ENCODE data around the gene CST4.

Gene CST4

DNA sequence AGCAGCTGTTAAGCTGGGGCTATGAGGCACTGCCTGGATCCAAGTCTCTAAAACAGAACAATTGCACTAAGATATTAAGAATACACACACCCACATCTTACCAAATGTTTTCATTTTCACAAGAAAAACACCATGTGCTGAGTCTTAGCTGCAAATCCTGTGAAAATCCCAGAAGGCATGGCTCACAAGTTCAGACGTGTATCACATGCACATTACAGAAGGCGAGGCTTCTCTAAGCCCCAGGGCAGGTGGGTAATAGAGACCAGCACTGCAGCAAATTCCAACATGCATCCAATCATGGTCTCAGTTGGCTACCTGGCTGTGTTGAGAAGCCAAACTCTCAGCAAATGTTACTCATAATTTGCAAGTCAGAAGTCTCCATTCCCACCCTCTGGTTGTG lies 34.8 kb downstream of the CST4 start:
- DNase-seq (ENCODE audit: low spot score), result no peak
- in situ Hi-C loops (cut with MboI; ENCODE audit: low pct_unique_long_range_greater_than_20kb, low sequenced_read_pairs, unreplicated experiment), result no loop called here
- TF ChIP-seq CTCF (IDR thresholded peaks at IDR 0.05; ENCODE audit: extremely low read depth, insufficient read depth, missing control alignments), result no peak

GRCh38 chr20:23653400-23653938 lies 35.4 kb downstream of the CST4 start:
- in situ Hi-C loops (cut with MboI; ENCODE audit: low pct_unique_long_range_greater_than_20kb, low sequenced_read_pairs, unreplicated experiment), result no loop called here
- DNase-seq (ENCODE audit: low spot score), result peak; percentile 2
- no peak for TF ChIP-seq CTCF (IDR thresholded peaks at IDR 0.05; ENCODE audit: extremely low read depth, insufficient read depth, missing control alignments)

GRCh38 chr20:23652926-23653325 lies 35.9 kb downstream of the CST4 start:
- TF ChIP-seq CTCF (IDR thresholded peaks at IDR 0.05; ENCODE audit: extremely low read depth, insufficient read depth, missing control alignments), result no peak
- in situ Hi-C loops (cut with MboI; ENCODE audit: low pct_unique_long_range_greater_than_20kb, low sequenced_read_pairs, unreplicated experiment), result no loop called here
- no peak for DNase-seq (ENCODE audit: low spot score)

DNA sequence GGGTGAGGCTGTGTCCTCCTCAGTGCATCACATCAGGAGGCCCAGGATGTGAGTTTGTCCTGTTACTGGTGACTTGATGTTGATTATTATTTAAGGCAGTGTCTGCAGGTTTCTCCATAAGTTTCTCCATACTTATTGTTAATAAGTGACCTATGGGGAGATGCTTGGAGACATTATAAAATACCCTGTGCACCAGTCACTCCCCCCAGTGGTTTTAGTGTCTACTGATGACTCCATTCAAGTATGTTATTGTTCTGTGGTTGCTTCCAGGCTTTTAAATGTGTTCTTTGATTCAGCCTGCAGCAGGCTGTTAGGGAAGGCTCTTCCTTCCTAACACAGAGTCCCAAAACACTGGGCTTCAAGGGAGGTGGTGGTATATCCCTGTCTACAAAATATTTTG lies 36.5 kb downstream of the CST4 start:
- no peak for TF ChIP-seq CTCF (IDR thresholded peaks at IDR 0.05; ENCODE audit: extremely low read depth, insufficient read depth, missing control alignments)

DNA sequence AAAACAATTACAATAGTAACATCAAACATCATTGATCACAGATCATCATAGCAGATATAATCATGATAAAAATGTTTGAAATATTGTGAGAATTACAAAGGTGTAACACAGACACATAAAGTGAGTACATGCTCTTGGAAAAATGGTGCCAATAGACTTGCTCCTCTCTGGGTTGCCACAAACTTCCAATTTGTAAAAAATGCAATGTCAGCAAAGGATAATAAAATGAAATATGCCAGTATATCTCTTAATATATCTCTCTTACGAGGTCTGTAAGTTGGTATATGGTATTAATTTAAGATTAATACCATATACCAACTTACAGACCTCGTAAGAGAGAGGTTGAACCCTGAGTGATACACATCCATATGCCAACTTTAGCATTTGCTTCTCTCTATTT lies 37.7 kb downstream of the CST4 start:
- no peak for DNase-seq (ENCODE audit: low spot score)

More for the DNA sequence above, 36.5 kb downstream of the CST4 start:
- peak; percentile 4 for DNase-seq (ENCODE audit: low spot score)
- in situ Hi-C loops (cut with MboI; ENCODE audit: low pct_unique_long_range_greater_than_20kb, low sequenced_read_pairs, unreplicated experiment), result no loop called here

DNA sequence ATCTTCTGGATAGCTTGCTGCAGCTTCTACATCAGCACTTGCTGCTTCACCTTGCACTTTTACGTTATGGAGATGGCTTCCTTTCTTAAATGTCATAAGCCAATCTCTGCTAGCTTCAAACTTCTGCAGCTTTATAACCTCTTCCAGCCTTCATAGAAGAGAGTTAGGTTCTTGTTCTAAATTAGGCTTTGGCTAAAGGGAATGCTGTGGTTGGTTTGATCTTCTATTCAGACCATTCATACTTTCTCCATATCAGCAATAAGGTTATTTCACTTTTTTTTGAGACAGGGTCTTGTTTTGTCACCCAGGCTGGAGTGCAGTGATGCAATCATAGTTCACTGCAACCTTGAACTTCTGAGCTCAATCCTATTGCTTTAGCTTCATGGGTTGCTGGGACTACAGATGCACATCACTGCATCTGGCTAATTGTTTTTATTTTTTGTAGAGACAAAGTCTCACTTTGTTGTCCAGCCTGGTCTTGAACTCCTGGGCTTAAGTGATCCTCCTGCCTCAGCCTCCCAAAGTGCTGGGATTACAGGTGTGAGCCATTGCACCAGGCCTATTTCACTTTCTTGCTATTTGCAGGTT lies 38.9 kb downstream of the CST4 start:
- DNase-seq (ENCODE audit: low spot score), result no peak
- in situ Hi-C loops (cut with MboI; ENCODE audit: low pct_unique_long_range_greater_than_20kb, low sequenced_read_pairs, unreplicated experiment), result no loop called here
- no peak for TF ChIP-seq CTCF (IDR thresholded peaks at IDR 0.05; ENCODE audit: extremely low read depth, insufficient read depth, missing control alignments)

More for the DNA sequence above, 37.7 kb downstream of the CST4 start:
- no peak for TF ChIP-seq CTCF (IDR thresholded peaks at IDR 0.05; ENCODE audit: extremely low read depth, insufficient read depth, missing control alignments)
- in situ Hi-C loops (cut with MboI; ENCODE audit: low pct_unique_long_range_greater_than_20kb, low sequenced_read_pairs, unreplicated experiment), result no loop called here
